Osteocyte (in vitro differentiated cells): ENCODE measurements around the gene HOXB2. TPM values are rescaled to one million over a fixed set of nuclear protein-coding genes. Genes with fewer than 3 reads are reported as not detected.

ENCODE experiments used
- DNase-seq: peaks from one replicate; pipeline ENCODE4 v3.0.0; 2021; ENCODE audit warnings: mixed read lengths; ENCODE audit not compliant: unreplicated experiment; ENCODE audit errors: extremely low spot score
- H3K27ac Mint-ChIP-seq: one replicate; pipeline ENCODE4 v1.8.0; 2021; ENCODE audit warnings: mild to moderate bottlenecking, mixed read lengths; ENCODE audit not compliant: unreplicated experiment
- H3K27me3 Mint-ChIP-seq: one replicate; pipeline ENCODE4 v1.8.0; 2021; ENCODE audit warnings: mixed read lengths; ENCODE audit not compliant: unreplicated experiment
- H3K36me3 Mint-ChIP-seq: one replicate; pipeline ENCODE4 v1.8.0; 2021; ENCODE audit warnings: mixed read lengths; ENCODE audit not compliant: unreplicated experiment
- H3K4me1 Mint-ChIP-seq: one replicate; pipeline ENCODE4 v1.8.0; 2021; ENCODE audit warnings: mixed read lengths; ENCODE audit not compliant: unreplicated experiment
- H3K4me3 Mint-ChIP-seq: one replicate; pipeline ENCODE4 v1.8.0; 2021; ENCODE audit warnings: mild to moderate bottlenecking, moderate library complexity, mixed read lengths; ENCODE audit not compliant: unreplicated experiment
- H3K9me3 Mint-ChIP-seq: one replicate; pipeline ENCODE4 v1.8.0; 2021; ENCODE audit warnings: mixed read lengths; ENCODE audit not compliant: unreplicated experiment
- CTCF ChIP-seq: fragments of 200-600 bp; sonication (generic); IDR thresholded peaks from 2 replicates; pipeline ENCODE4 v1.5.0; 2021; ENCODE audit warnings: antibody characterized with exemption, mild to moderate bottlenecking, moderate library complexity
- total RNA-seq: library from RNA; stranded (reverse); gene quantifications from 2 replicates; pipeline ENCODE4 v1.2.1, GENCODE V29; 2021

Gene HOXB2
- total RNA-seq, 1 donor from 2014 or later, result not detected

- Mint-ChIP-seq H3K27ac (no peak overlapping the region), H3K4me3 (no peak overlapping the region), H3K36me3 (no peaks in the 10 kb centered on the region), H3K4me1 (no peaks in the 10 kb centered on the region), H3K9me3 (no peaks in the 10 kb centered on the region), H3K27me3 (peaks cover 83% of the 10 kb centered on the region)
- no peak for DNase-seq
- no peak for TF ChIP-seq CTCF
These were observed 15.2 kb upstream of the HOXB2 start for GRCh38 chr17:48559840-48560817.

GRCh38 chr17:48559122-48559839 is 14.4 kb upstream of the HOXB2 start:
- H3K4me3 Mint-ChIP-seq, result no peak overlapping the region
- no peak for TF ChIP-seq CTCF
- no peak for DNase-seq
- peaks cover 1% of the 10 kb centered on the region for H3K4me1 Mint-ChIP-seq
- H3K27ac Mint-ChIP-seq, result no peak overlapping the region
- H3K36me3 Mint-ChIP-seq, result no peaks in the 10 kb centered on the region
- peaks cover 91% of the 10 kb centered on the region for H3K27me3 Mint-ChIP-seq
- H3K9me3 Mint-ChIP-seq, result no peaks in the 10 kb centered on the region

GRCh38 chr17:48558831-48559121 is 13.9 kb upstream of the HOXB2 start:
- no peak for DNase-seq
- H3K4me1 Mint-ChIP-seq, result peaks cover 3% of the 10 kb centered on the region
- no peak overlapping the region for H3K4me3 Mint-ChIP-seq
- TF ChIP-seq CTCF, result no peak
- H3K27ac Mint-ChIP-seq, result no peak overlapping the region
- no peaks in the 10 kb centered on the region for H3K36me3 Mint-ChIP-seq
- no peaks in the 10 kb centered on the region for H3K9me3 Mint-ChIP-seq
- H3K27me3 Mint-ChIP-seq, result peaks cover 95% of the 10 kb centered on the region

- TF ChIP-seq CTCF, result no peak
- Mint-ChIP-seq H3K36me3 (no peaks in the 10 kb centered on the region), H3K9me3 (no peaks in the 10 kb centered on the region), H3K4me1 (peaks cover 3% of the 10 kb centered on the region), H3K27me3 (peaks cover 95% of the 10 kb centered on the region), H3K27ac (no peak overlapping the region), H3K4me3 (no peak overlapping the region)
- no peak for DNase-seq
These were observed 13.3 kb upstream of the HOXB2 start for GRCh38 chr17:48558057-48558830.
